DMS79 (cell line): ENCODE results near the gene MAN2C1.
"Not testable (repeated sequence)": the region's sequence is repeated elsewhere in the genome, so short reads cannot be mapped to it uniquely, and the experiment has no call there.

Experiments
- DNase-seq: peaks from one replicate; lab custom pipeline; 2025; lab: John Stamatoyannopoulos, UW

The MAN2C1 gene

GRCh38 chr15:75367913-75368688 lies at the start of gene MAN2C1:
Gene MAN2C1, minus strand, starts transcription at chr15:75368607. Its CDS starts 24 bp downstream, at chr15:75368583.
- peak; percentile 67 for DNase-seq

GRCh38 chr15:75416584-75416983 lies 48.2 kb upstream of the MAN2C1 start:
- no peak for DNase-seq

- DNase-seq: no peak
These were observed 41.8 kb upstream of the MAN2C1 start for GRCh38 chr15:75410196-75410595.

- DNase-seq: no peak
These were observed 38.7 kb upstream of the MAN2C1 start for GRCh38 chr15:75407083-75407482.

- DNase-seq: no peak
These were observed 35.5 kb upstream of the MAN2C1 start for GRCh38 chr15:75403892-75404291.

GRCh38 chr15:75397494-75397893 lies 29.1 kb upstream of the MAN2C1 start:
- DNase-seq: no peak

GRCh38 chr15:75389791-75390382 lies 21.5 kb upstream of the MAN2C1 start:
- DNase-seq: peak; percentile 6

- not testable (repeated sequence) for DNase-seq
These were observed 15.6 kb upstream of the MAN2C1 start for GRCh38 chr15:75383986-75384385.

- no peak for DNase-seq
These were observed 12.4 kb upstream of the MAN2C1 start for GRCh38 chr15:75380773-75381172.

GRCh38 chr15:75371901-75372688 lies 3.7 kb upstream of the MAN2C1 start:
- no peak for DNase-seq

GRCh38 chr15:75371486-75371885 lies 3.1 kb upstream of the MAN2C1 start:
- DNase-seq: no peak

- no peak for DNase-seq
These were observed 1.6 kb upstream of the MAN2C1 start for GRCh38 chr15:75369897-75370581.

GRCh38 chr15:75368689-75369239 lies 357 bp upstream of the MAN2C1 start:
- DNase-seq: no peak

GRCh38 chr15:75367406-75367912 lies 948 bp downstream of the MAN2C1 start:
- no peak for DNase-seq

GRCh38 chr15:75367006-75367405 lies 1.4 kb downstream of the MAN2C1 start:
- no peak for DNase-seq

- no peak for DNase-seq
These were observed 2.2 kb downstream of the MAN2C1 start for GRCh38 chr15:75366163-75366562.

- DNase-seq: no peak
These were observed 3.5 kb downstream of the MAN2C1 start for GRCh38 chr15:75364881-75365280.

GRCh38 chr15:75363786-75364185 lies 4.6 kb downstream of the MAN2C1 start:
- no peak for DNase-seq

- DNase-seq: no peak
These were observed 5.7 kb downstream of the MAN2C1 start for GRCh38 chr15:75362642-75363249.

GRCh38 chr15:75361989-75362641 lies 6.3 kb downstream of the MAN2C1 start:
- DNase-seq: no peak
